HepG2 (cell line): ENCODE data around the gene MMP7. TPM values are rescaled to one million over a fixed set of nuclear protein-coding genes. Genes with fewer than 3 reads are reported as not detected.

Experiments used
- FOXA3 ChIP-seq: IDR thresholded peaks from 2 replicates; pipeline ENCODE4 v1.6.1; 2016; ENCODE audit warnings: missing genetic modification reagents, missing compliant biosample characterization
- HCFC1 ChIP-seq: fragments of 150-350 bp; IDR thresholded peaks from 2 replicates; pipeline ENCODE4 v1.6.1; 2014; ENCODE audit warnings: low read depth, low read length
- HNRNPK ChIP-seq: fragments of 200-400 bp; formaldehyde crosslinking; IDR thresholded peaks from 2 replicates; pipeline ENCODE4 v1.6.1; 2018; ENCODE audit warnings: low read length, low read depth, moderate library complexity, mild to moderate bottlenecking; ENCODE audit not compliant: poor library complexity, severe bottlenecking
- SIN3A ChIP-seq: IDR thresholded peaks from 2 replicates; pipeline ENCODE4 v1.6.1; 2011; ENCODE audit warnings: low read depth, mild to moderate bottlenecking, control low read depth, low read length, borderline replicate concordance
- TBP ChIP-seq: sonication (generic); formaldehyde crosslinking; IDR thresholded peaks from 2 replicates; pipeline ENCODE4 v1.5.0; 2020; ENCODE audit warnings: missing genetic modification reagents
- ZC3H13 ChIP-seq: sonication (generic); formaldehyde crosslinking; IDR thresholded peaks from 2 replicates; pipeline ENCODE4 v1.8.1; 2023; ENCODE audit warnings: mild to moderate bottlenecking, missing genetic modification reagents, moderate library complexity
- ZFAT ChIP-seq: sonication (generic); formaldehyde crosslinking; conservative IDR thresholded peaks from 2 replicates; pipeline ENCODE4 v1.8.1; 2023; ENCODE audit warnings: missing genetic modification reagents, inconsistent platforms
- ZFP36 ChIP-seq: fragments of 150-350 bp; IDR thresholded peaks from 2 replicates; pipeline ENCODE4 v1.6.1; 2018; ENCODE audit warnings: borderline replicate concordance, low read length, low read depth; ENCODE audit not compliant: partially characterized antibody
- ZNF484 ChIP-seq: sonication (generic); formaldehyde crosslinking; IDR thresholded peaks from 2 replicates; pipeline ENCODE4 v1.5.1; 2020; ENCODE audit warnings: mild to moderate bottlenecking, low read depth, missing genetic modification reagents, borderline replicate concordance
- ZNF605 ChIP-seq: sonication (generic); formaldehyde crosslinking; IDR thresholded peaks from 2 replicates; pipeline ENCODE4 v1.8.0; 2022; ENCODE audit warnings: mild to moderate bottlenecking, missing genetic modification reagents
- ZNF839 ChIP-seq: sonication (generic); formaldehyde crosslinking; IDR thresholded peaks from 2 replicates; pipeline ENCODE4 v1.4.0; 2020; ENCODE audit warnings: missing genetic modification reagents, mild to moderate bottlenecking, borderline replicate concordance
- ZSCAN22 ChIP-seq: sonication (generic); formaldehyde crosslinking; IDR thresholded peaks from 2 replicates; pipeline ENCODE4 v1.4.0; 2020; ENCODE audit warnings: mild to moderate bottlenecking, missing genetic modification reagents
- polyA plus RNA-seq, 8 experiments: library from polyadenylated mRNA; depleted of rRNA in 3 of 8; stranded (reverse) in 7 of 8; unstranded in 1 of 8; fragments of >200 nt; fragmentation: Illumina TruSeq in 4 of 8; extraction: Trizol in 4 of 8; gene quantifications; 2 replicates each; pipeline versions ENCODE4 v1.2.1 to v1.2.3, GENCODE V29; 2011 to 2016; ENCODE audit warnings: low read depth in 4 of 8, missing spikeins in 1 of 8, mixed read lengths in 1 of 8; ENCODE audit not compliant: insufficient read depth in 1 of 8
- total RNA-seq, 5 experiments: library from RNA; depleted of rRNA; stranded (reverse); fragments of >200 nt; fragmentation: Illumina TruSeq; extraction: Trizol; gene quantifications; 2 replicates each; pipeline ENCODE4 v1.2.3, GENCODE V29; 2016; ENCODE audit warnings: low read depth in 1 of 5
- TF ChIP-seq, protein P1 (sequence below): sonication (generic); formaldehyde crosslinking; conservative IDR thresholded peaks from 2 replicates; pipeline ENCODE4 v1.4.0; 2020; ENCODE audit warnings: mild to moderate bottlenecking, missing genetic modification reagents, moderate library complexity
- TF ChIP-seq, protein P2 (sequence below): sonication (generic); formaldehyde crosslinking; IDR thresholded peaks from 2 replicates; pipeline ENCODE4 v1.4.0; 2020; ENCODE audit warnings: missing genetic modification reagents, borderline replicate concordance
- TF ChIP-seq, protein P3 (sequence below): sonication (generic); formaldehyde crosslinking; IDR thresholded peaks from 2 replicates; pipeline ENCODE4 v1.8.1; 2022; ENCODE audit warnings: low read depth, mild to moderate bottlenecking, missing genetic modification reagents
- TF ChIP-seq, protein P4 (sequence below): sonication (generic); formaldehyde crosslinking; IDR thresholded peaks from 2 replicates; pipeline ENCODE4 v1.4.0; 2020; ENCODE audit warnings: mild to moderate bottlenecking, missing genetic modification reagents
- TF ChIP-seq, protein P5 (sequence below): IDR thresholded peaks from 2 replicates; pipeline ENCODE4 v1.6.1; 2018; ENCODE audit warnings: missing genetic modification reagents
- TF ChIP-seq, protein P6 (sequence below): sonication (generic); formaldehyde crosslinking; IDR thresholded peaks from 2 replicates; pipeline ENCODE4 v1.5.0; 2020; ENCODE audit warnings: mild to moderate bottlenecking, low read depth, missing genetic modification reagents, borderline replicate concordance

The MMP7 gene
- total and polyA plus RNA-seq, 2 of the 13 experiments (the other 11 are each of a cell fraction or from before 2014, with no cell fraction given) = 0.17 TPM; not detected in 1

DNA sequence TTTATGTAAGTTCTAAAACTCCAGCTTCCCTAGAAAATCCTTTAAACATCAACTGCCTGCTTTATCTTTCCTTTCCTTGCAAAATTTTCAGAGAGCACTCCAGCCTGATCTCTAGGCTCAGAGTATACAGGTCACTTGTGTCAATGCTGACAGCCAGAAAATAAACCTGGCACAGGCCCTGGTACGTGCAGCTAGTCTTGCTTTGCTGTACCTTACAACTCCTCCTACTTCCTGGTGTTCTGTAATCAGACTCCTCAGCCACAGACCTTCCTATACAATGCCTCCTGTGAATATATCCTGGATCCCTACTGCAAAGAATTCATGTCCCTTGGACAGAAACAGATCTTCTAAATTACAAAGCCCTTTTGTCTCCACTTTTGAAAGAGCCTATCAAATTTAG, 53.7 kb downstream of the MMP7 start (continued):
- TF ChIP-seq, protein P1, sequence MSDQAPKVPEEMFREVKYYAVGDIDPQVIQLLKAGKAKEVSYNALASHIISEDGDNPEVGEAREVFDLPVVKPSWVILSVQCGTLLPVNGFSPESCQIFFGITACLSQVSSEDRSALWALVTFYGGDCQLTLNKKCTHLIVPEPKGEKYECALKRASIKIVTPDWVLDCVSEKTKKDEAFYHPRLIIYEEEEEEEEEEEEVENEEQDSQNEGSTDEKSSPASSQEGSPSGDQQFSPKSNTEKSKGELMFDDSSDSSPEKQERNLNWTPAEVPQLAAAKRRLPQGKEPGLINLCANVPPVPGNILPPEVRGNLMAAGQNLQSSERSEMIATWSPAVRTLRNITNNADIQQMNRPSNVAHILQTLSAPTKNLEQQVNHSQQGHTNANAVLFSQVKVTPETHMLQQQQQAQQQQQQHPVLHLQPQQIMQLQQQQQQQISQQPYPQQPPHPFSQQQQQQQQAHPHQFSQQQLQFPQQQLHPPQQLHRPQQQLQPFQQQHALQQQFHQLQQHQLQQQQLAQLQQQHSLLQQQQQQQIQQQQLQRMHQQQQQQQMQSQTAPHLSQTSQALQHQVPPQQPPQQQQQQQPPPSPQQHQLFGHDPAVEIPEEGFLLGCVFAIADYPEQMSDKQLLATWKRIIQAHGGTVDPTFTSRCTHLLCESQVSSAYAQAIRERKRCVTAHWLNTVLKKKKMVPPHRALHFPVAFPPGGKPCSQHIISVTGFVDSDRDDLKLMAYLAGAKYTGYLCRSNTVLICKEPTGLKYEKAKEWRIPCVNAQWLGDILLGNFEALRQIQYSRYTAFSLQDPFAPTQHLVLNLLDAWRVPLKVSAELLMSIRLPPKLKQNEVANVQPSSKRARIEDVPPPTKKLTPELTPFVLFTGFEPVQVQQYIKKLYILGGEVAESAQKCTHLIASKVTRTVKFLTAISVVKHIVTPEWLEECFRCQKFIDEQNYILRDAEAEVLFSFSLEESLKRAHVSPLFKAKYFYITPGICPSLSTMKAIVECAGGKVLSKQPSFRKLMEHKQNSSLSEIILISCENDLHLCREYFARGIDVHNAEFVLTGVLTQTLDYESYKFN = peak; percentile 93
- TF ChIP-seq HNRNPK (no peak), ZNF605 (peak; percentile 81), ZSCAN22 (CRISPR knock-in tag) (no peak), ZC3H13 (CRISPR knock-in tag) (no peak), ZNF484 (CRISPR knock-in tag) (no peak), SIN3A (peak; percentile 13; the same call in 1 of the 2 replicates), ZFAT (0 out of 2 replicates have a peak, but pooled peaks have one; percentile 40), FOXA3 (CRISPR knock-in tag) (peak; percentile 85), HCFC1 (no peak), ZFP36 (no peak), TBP (CRISPR knock-in tag) (no peak), ZNF839 (CRISPR knock-in tag) (no peak)
- TF ChIP-seq, protein P2, sequence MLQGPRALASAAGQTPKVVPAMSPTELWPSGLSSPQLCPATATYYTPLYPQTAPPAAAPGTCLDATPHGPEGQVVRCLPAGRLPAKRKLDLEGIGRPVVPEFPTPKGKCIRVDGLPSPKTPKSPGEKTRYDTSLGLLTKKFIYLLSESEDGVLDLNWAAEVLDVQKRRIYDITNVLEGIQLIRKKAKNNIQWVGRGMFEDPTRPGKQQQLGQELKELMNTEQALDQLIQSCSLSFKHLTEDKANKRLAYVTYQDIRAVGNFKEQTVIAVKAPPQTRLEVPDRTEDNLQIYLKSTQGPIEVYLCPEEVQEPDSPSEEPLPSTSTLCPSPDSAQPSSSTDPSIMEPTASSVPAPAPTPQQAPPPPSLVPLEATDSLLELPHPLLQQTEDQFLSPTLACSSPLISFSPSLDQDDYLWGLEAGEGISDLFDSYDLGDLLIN = no peak
- TF ChIP-seq, protein P3, sequence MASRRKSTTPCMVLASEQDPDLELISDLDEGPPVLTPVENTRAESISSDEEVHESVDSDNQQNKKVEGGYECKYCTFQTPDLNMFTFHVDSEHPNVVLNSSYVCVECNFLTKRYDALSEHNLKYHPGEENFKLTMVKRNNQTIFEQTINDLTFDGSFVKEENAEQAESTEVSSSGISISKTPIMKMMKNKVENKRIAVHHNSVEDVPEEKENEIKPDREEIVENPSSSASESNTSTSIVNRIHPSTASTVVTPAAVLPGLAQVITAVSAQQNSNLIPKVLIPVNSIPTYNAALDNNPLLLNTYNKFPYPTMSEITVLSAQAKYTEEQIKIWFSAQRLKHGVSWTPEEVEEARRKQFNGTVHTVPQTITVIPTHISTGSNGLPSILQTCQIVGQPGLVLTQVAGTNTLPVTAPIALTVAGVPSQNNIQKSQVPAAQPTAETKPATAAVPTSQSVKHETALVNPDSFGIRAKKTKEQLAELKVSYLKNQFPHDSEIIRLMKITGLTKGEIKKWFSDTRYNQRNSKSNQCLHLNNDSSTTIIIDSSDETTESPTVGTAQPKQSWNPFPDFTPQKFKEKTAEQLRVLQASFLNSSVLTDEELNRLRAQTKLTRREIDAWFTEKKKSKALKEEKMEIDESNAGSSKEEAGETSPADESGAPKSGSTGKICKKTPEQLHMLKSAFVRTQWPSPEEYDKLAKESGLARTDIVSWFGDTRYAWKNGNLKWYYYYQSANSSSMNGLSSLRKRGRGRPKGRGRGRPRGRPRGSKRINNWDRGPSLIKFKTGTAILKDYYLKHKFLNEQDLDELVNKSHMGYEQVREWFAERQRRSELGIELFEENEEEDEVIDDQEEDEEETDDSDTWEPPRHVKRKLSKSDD (CRISPR knock-in tag) = 0 out of 2 replicates have a peak, but pooled peaks have one; percentile 54
- TF ChIP-seq, protein P4, sequence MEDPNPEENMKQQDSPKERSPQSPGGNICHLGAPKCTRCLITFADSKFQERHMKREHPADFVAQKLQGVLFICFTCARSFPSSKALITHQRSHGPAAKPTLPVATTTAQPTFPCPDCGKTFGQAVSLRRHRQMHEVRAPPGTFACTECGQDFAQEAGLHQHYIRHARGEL = no peak
- TF ChIP-seq, protein P5, sequence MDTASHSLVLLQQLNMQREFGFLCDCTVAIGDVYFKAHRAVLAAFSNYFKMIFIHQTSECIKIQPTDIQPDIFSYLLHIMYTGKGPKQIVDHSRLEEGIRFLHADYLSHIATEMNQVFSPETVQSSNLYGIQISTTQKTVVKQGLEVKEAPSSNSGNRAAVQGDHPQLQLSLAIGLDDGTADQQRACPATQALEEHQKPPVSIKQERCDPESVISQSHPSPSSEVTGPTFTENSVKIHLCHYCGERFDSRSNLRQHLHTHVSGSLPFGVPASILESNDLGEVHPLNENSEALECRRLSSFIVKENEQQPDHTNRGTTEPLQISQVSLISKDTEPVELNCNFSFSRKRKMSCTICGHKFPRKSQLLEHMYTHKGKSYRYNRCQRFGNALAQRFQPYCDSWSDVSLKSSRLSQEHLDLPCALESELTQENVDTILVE (CRISPR knock-in tag) = no peak
- TF ChIP-seq, protein P6, sequence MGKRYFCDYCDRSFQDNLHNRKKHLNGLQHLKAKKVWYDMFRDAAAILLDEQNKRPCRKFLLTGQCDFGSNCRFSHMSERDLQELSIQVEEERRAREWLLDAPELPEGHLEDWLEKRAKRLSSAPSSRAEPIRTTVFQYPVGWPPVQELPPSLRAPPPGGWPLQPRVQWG (CRISPR knock-in tag) = no peak
